Ovary (tissue), 9 donors: Measurements from ENCODE around the gene SMAD3. TPM values are rescaled to one million over a fixed set of nuclear protein-coding genes. Genes with fewer than 3 reads are reported as not detected.

ENCODE experiments used
- DNase-seq, 5 donors: peaks; one replicate each; pipeline ENCODE4 v3.0.0-alpha.2; 2019 to 2020
- H3K27ac ChIP-seq, 2 donors: fragments of 200-600 bp; one replicate each; pipeline versions ENCODE4 v1.5.1 to v1.8.0; 2019 to 2022
- H3K27me3 ChIP-seq: fragments of 200-600 bp; one replicate; pipeline ENCODE4 v1.8.0; 2022
- H3K36me3 ChIP-seq: fragments of 200-600 bp; sonication (generic); one replicate; pipeline ENCODE4 v1.5.1; 2019
- H3K4me1 ChIP-seq: one replicate; pipeline ENCODE4 v1.8.1; 2013; ENCODE audit warnings: mild to moderate bottlenecking, moderate library complexity; ENCODE audit not compliant: insufficient read depth
- H3K4me3 ChIP-seq: fragments of 200-600 bp; sonication (generic); one replicate; pipeline ENCODE4 v1.5.1; 2017
- H3K9me3 ChIP-seq, 2 donors: fragments of 200-600 bp in 1 of 2; sonication (generic) in 1 of 2; one replicate each; pipeline versions ENCODE4 v1.5.1 to v1.8.1; 2013 to 2019; ENCODE audit warnings: mild to moderate bottlenecking in 1 of 2, moderate library complexity in 1 of 2
- CTCF ChIP-seq, 3 donors: fragments of 450-650 bp in 2 of 3; fragments of 200-600 bp in 1 of 3; IDR thresholded peaks; one replicate each; pipeline versions ENCODE4 v1.5.1 to v1.8.0; 2016 to 2022; ENCODE audit warnings: antibody characterized with exemption in 3 of 3, mild to moderate bottlenecking in 1 of 3
- EP300 ChIP-seq: sonication (generic); formaldehyde crosslinking; IDR thresholded peaks from one replicate; pipeline ENCODE4 v1.6.1; 2017; ENCODE audit warnings: antibody characterized with exemption
- POLR2A ChIP-seq: fragments of 450-650 bp; IDR thresholded peaks from one replicate; pipeline ENCODE4 v1.6.1; 2017; ENCODE audit warnings: antibody characterized with exemption, mild to moderate bottlenecking, moderate library complexity
- whole genome bisulfite sequencing, 3 donors: extraction: QIAGEN DNeasy Blood & Tissue Kit in 1 of 3; methylation state at CpG; one replicate each; pipeline versions ENCODE4 v1.1.5 to v1.1.7; 2013 to 2017; 5-methylcytosine and 5-hydroxymethylcytosine counted together
- intact Hi-C, 4 donors: fragments of 100-400 bp; cut with DNase I; formaldehyde crosslinking; loops; one replicate each; pipeline versions ENCODE4 v1.11.0 to v1.15.1; 2022 to 2023
- polyA plus RNA-seq, 2 donors: library from polyadenylated mRNA; stranded (reverse); fragments of 200-250 nt in 1 of 2; fragments of 350-450 nt in 1 of 2; fragmentation: Illumina TruSeq in 1 of 2; extraction: RNeasy Lipid Tissue Mini Kit (QIAGEN cat#74804) in 1 of 2; gene quantifications; one replicate each; pipeline ENCODE4 v1.2.3, GENCODE V29; 2013 to 2014
- total RNA-seq, 7 donors: library from RNA; depleted of rRNA in 2 of 7; stranded (reverse); fragments of >200 nt in 2 of 7; fragmentation: NEBNext Ultra II Directional in 3 of 7; extraction: Animal tissue kit (Norgen Biotek cat#: 25700) in 3 of 7; gene quantifications; one replicate each; pipeline versions ENCODE4 v1.1.0 to v1.2.4, GENCODE V29; 2016 to 2023
- donor health status: DM: no; HTN: no; CAD: no; lungs with moderate emphysema.
- donor health status: DM: no; HTN: no; CAD: no.
- donor health status: Bipolar disorder and iron deficiency.
- donor health status: DM: yes; HTN: yes; CAD: no.
- donor health status: DM: no; HTN: no; CAD: no.
- donor health status: DM: yes; HTN: yes; CAD: no.

The SMAD3 gene
- total and polyA plus RNA-seq, 9 donors = 18.7 to 78.6 (median 46.0) TPM

DNA sequence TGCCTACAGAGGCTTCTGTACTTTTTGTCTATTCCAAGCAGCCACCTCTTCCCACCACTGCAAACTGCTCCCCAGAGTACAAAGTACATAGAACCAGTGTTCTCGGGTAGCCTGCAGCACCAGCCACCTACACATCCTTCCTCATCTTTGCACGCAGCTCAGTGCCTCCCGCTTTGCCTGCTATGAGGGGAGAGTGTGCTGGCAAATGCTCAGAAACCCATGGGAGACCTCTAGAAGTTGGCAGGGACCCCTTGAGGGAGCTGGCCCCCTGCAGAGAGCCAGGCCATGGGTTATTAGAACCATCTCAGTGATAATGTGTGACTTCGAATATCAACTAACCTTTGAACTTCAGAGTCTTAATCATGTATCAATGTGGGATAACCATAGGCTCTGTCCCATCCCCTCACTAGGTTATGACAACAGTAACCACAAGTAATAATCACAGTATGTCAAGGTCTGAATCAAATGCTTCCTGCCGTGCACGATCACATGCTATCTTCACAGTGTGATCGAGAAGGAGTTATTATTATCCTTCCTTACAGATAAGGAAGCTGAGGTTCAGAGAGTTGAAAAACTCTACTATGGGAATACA, 22.8 kb upstream of the SMAD3 start:
- no peak overlapping the region for H3K27ac ChIP-seq

GRCh38 chr15:67043939-67044771, 21.2 kb upstream of the SMAD3 start:
- no peaks in the 10 kb centered on the region for H3K27me3 ChIP-seq
- WGBS, 3 donors = 49 to 55% (median 53%) methylated on average over 13 of the region's 13 CpGs
- intact Hi-C loops = no loop called here

More for the DNA sequence above, 22.8 kb upstream of the SMAD3 start:
- Histone ChIP-seq H3K36me3 (no peaks in the 10 kb centered on the region), H3K9me3 (no peaks in the 10 kb centered on the region), H3K4me3 (no peak overlapping the region), H3K4me1 (peaks cover 4% of the 10 kb centered on the region), H3K27me3 (no peaks in the 10 kb centered on the region)
- intact Hi-C loops = no loop called here
- 66 to 76% (median 71%) methylated on average over 7 of the region's 7 CpGs for WGBS, 3 donors
- TF ChIP-seq EP300 = no peak
- TF ChIP-seq POLR2A = no peak
- no peak for DNase-seq

GRCh38 chr15:67047149-67047661, 18.2 kb upstream of the SMAD3 start:
- no peak for TF ChIP-seq CTCF (IDR thresholded peaks at IDR 0.05)
- TF ChIP-seq EP300 = no peak
- no peak for TF ChIP-seq POLR2A
- H3K4me1 ChIP-seq = peaks cover 26% of the 10 kb centered on the region
- no peak overlapping the region for H3K4me3 ChIP-seq
- H3K27ac ChIP-seq = no peak overlapping the region
- no peaks in the 10 kb centered on the region for H3K27me3 ChIP-seq
- 61 to 64% (median 64%) methylated on average over 1 of the region's 1 CpG for WGBS, 3 donors
- no peaks in the 10 kb centered on the region for H3K36me3 ChIP-seq
- intact Hi-C loops = no loop called here
- no peaks in the 10 kb centered on the region for H3K9me3 ChIP-seq
- no peak for DNase-seq

More at GRCh38 chr15:67043939-67044771, 21.2 kb upstream of the SMAD3 start:
- no peaks in the 10 kb centered on the region for H3K36me3 ChIP-seq
- H3K4me1 ChIP-seq = peaks cover 15% of the 10 kb centered on the region
- no peak for TF ChIP-seq EP300
- no peak for TF ChIP-seq POLR2A
- no peak for TF ChIP-seq CTCF (IDR thresholded peaks at IDR 0.05)
- no peak for DNase-seq
- H3K27ac ChIP-seq = no peak overlapping the region
- no peak overlapping the region for H3K4me3 ChIP-seq
- no peaks in the 10 kb centered on the region for H3K9me3 ChIP-seq

DNA sequence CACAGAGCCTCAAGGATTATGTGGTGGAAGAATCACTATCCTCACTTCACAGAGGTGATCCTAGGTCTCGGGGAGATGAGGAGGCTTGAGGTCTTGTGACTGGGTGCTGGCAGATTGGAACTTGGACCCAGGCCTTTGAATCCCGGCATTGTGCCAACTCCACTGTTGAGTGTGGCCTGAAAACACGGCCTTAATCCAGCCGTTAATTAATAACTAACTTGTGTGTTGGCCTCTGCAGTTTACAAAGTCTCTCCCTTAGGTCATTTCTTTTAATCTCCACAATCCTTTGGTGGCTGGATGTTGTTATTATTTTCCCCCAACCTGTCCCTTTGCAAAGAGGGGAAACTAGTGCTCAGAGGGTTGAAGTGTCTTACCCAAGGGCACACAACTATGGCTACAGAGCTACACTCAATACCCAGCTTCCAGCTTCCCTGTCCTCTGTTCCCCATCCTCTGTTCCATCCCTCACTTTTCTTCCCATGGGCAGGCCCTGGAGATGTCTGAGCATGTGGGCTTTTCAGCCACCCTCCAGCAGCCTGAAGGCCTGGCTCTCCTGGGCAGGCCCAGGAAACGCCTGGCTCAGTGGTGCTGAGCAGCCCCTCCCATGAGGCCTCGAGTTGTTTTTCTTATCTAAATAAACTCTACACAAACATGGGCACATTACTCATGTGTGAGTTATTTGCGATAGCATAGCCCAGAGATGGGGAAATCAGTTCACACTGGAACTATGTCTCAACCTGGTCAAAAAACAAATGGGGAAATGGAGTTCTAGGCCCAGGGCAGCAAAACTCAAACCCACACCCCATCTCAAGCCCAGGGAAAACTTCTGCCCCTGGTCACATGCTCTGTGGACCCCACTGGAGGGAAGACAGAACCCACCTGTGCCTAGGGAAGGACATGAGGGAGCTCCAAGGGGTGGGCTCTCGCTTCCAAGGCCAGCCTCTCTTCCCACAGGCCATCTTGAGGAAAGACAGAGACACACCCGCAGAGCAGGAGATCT, 16.8 kb upstream of the SMAD3 start:
- TF ChIP-seq CTCF (IDR thresholded peaks at IDR 0.05) = no peak
- no peak for TF ChIP-seq POLR2A
- no peak for TF ChIP-seq EP300
- Histone ChIP-seq H3K9me3 (no peaks in the 10 kb centered on the region), H3K4me1 (peaks cover 26% of the 10 kb centered on the region), H3K27me3 (no peaks in the 10 kb centered on the region), H3K4me3 (no peak overlapping the region), H3K36me3 (no peaks in the 10 kb centered on the region), H3K27ac (peak overlapping the region in 1 of 2 donors; percentile 37)
- DNase-seq = peak in 2 of 5 donors; percentile 55 to 62
- WGBS, 3 donors = 52 to 57% (median 54%) methylated on average over 9 of the region's 9 CpGs
- intact Hi-C loops = no loop called here
